ENCODE data around the gene KCNIP1.

DNA sequence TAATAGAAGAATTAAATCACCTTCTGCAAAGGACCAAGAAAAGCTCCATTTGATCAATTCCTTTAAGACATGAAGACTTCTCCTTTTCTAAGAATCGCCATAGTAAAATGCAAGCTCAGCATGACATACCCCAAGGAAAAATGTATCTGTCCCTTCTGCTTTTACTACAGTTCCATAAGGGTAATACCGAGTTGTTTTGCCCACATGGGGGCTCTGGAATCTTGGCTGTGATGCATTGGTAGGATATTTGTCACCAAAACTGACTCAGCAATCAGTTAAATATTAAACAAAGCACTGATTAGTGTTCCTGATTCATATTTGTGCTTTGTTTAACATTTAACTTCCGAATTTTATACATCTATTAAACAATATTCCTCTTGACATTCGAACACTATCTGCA, 24.3 kb upstream of the KCNIP1 start:
- TF ChIP-seq POLR2AphosphoS5 (IDR thresholded peaks at IDR 0.05): no peak
- TF ChIP-seq, protein P1, sequence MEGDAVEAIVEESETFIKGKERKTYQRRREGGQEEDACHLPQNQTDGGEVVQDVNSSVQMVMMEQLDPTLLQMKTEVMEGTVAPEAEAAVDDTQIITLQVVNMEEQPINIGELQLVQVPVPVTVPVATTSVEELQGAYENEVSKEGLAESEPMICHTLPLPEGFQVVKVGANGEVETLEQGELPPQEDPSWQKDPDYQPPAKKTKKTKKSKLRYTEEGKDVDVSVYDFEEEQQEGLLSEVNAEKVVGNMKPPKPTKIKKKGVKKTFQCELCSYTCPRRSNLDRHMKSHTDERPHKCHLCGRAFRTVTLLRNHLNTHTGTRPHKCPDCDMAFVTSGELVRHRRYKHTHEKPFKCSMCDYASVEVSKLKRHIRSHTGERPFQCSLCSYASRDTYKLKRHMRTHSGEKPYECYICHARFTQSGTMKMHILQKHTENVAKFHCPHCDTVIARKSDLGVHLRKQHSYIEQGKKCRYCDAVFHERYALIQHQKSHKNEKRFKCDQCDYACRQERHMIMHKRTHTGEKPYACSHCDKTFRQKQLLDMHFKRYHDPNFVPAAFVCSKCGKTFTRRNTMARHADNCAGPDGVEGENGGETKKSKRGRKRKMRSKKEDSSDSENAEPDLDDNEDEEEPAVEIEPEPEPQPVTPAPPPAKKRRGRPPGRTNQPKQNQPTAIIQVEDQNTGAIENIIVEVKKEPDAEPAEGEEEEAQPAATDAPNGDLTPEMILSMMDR (IDR thresholded peaks at IDR 0.05; ENCODE audit: poor library complexity, severe bottlenecking): peak; percentile 14
